ENCODE data around the gene FKBP7. TPM values are rescaled to one million over a fixed set of nuclear protein-coding genes. Genes with fewer than 3 reads are reported as not detected.
"Not testable (repeated sequence)": the region's sequence is repeated elsewhere in the genome, so short reads cannot be mapped to it uniquely, and the experiment has no call there.

The FKBP7 gene
- total RNA-seq, 1 donor from 2014 or later = 49.9 TPM

DNA sequence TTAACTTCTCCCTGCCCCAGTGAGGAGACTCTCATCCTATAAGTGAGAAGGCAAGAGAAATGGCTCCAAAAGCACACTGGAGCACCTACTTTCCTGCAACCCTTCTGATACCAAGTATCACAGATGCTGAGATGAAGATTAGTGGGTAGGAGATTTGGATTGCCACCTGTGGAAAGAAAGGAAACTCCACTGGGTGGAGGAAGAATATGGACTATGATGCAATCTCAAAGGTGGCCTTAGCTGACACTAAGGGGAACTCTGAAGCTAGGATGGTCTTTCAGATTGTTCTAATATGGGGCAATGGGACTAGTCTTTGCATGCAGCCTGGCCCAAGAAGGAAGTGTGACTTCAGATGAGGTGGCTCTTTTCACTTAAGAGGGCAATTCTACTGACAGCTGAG lies 49.1 kb downstream of the FKBP7 start:
- TF ChIP-seq, protein P1, sequence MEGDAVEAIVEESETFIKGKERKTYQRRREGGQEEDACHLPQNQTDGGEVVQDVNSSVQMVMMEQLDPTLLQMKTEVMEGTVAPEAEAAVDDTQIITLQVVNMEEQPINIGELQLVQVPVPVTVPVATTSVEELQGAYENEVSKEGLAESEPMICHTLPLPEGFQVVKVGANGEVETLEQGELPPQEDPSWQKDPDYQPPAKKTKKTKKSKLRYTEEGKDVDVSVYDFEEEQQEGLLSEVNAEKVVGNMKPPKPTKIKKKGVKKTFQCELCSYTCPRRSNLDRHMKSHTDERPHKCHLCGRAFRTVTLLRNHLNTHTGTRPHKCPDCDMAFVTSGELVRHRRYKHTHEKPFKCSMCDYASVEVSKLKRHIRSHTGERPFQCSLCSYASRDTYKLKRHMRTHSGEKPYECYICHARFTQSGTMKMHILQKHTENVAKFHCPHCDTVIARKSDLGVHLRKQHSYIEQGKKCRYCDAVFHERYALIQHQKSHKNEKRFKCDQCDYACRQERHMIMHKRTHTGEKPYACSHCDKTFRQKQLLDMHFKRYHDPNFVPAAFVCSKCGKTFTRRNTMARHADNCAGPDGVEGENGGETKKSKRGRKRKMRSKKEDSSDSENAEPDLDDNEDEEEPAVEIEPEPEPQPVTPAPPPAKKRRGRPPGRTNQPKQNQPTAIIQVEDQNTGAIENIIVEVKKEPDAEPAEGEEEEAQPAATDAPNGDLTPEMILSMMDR (IDR thresholded peaks at IDR 0.05) = no peak
- Mint-ChIP-seq H3K9me3 (ENCODE audit: unreplicated experiment) (peaks cover 16% of the 10 kb centered on the region), H3K4me3 (ENCODE audit: unreplicated experiment) (no peak overlapping the region), H3K27me3 (ENCODE audit: unreplicated experiment) (no peaks in the 10 kb centered on the region), H3K36me3 (ENCODE audit: unreplicated experiment) (peaks cover 54% of the 10 kb centered on the region), H3K4me1 (ENCODE audit: unreplicated experiment) (peaks cover 2% of the 10 kb centered on the region), H3K27ac (ENCODE audit: unreplicated experiment) (no peak overlapping the region)
- no peak for DNase-seq (ENCODE audit: extremely low spot score, unreplicated experiment)

DNA sequence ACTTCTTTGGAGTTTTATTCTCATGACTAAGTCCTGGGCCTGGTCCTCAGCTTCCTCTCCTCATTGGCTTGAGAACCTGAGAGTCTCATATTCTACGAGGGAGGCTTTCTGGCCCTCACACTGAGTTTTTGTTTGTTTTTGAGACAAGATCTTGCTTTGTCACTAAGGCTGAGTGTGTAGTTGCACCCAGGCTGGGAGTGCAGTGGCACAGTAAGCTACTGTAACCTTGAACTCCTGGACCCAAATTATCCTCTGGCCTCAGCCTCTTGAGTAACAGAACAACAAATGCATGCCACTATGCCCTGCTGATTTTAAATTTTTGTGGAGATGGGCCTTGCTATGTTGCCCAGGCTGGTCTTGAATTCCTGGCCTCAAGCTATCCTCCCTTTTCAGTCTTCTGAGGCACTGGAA lies 50.0 kb downstream of the FKBP7 start:
- H3K36me3 Mint-ChIP-seq (ENCODE audit: unreplicated experiment) = peaks cover 50% of the 10 kb centered on the region
- peaks cover 2% of the 10 kb centered on the region for H3K4me1 Mint-ChIP-seq (ENCODE audit: unreplicated experiment)
- no peak overlapping the region for H3K4me3 Mint-ChIP-seq (ENCODE audit: unreplicated experiment)
- no peak overlapping the region for H3K27ac Mint-ChIP-seq (ENCODE audit: unreplicated experiment)
- no peak for DNase-seq (ENCODE audit: extremely low spot score, unreplicated experiment)
- H3K9me3 Mint-ChIP-seq (ENCODE audit: unreplicated experiment) = peaks cover 16% of the 10 kb centered on the region
- TF ChIP-seq, protein P1 (IDR thresholded peaks at IDR 0.05) = no peak
- H3K27me3 Mint-ChIP-seq (ENCODE audit: unreplicated experiment) = no peaks in the 10 kb centered on the region

DNA sequence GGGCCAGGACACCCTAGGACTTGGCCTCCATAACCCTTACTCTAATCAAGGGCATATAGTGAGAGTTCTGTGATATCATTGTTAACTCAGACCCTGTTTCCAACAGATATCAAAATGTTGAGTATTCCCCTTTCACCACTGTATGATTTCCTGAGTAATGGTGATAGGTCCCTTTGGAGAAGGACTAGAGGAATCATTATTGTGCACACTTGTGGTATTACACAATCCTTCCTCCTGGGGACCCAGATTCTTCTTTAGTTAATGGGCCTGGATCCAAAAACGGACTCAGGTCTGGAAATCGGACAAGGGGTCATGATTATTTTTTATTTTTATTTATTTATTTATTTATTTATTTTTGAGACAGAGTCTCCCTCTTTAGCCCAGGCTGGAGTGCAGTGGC lies 50.9 kb downstream of the FKBP7 start:
- TF ChIP-seq, protein P1 (IDR thresholded peaks at IDR 0.05) = no peak
- H3K4me1 Mint-ChIP-seq (ENCODE audit: unreplicated experiment) = peaks cover 2% of the 10 kb centered on the region
- H3K27ac Mint-ChIP-seq (ENCODE audit: unreplicated experiment) = no peak overlapping the region
- H3K4me3 Mint-ChIP-seq (ENCODE audit: unreplicated experiment) = no peak overlapping the region
- peaks cover 45% of the 10 kb centered on the region for H3K36me3 Mint-ChIP-seq (ENCODE audit: unreplicated experiment)
- DNase-seq (ENCODE audit: extremely low spot score, unreplicated experiment) = no peak
- peaks cover 16% of the 10 kb centered on the region for H3K9me3 Mint-ChIP-seq (ENCODE audit: unreplicated experiment)
- H3K27me3 Mint-ChIP-seq (ENCODE audit: unreplicated experiment) = no peaks in the 10 kb centered on the region

GRCh38 chr2:178426388-178426787 lies 52.0 kb downstream of the FKBP7 start:
- Mint-ChIP-seq H3K4me3 (ENCODE audit: unreplicated experiment) (no peak overlapping the region), H3K27me3 (ENCODE audit: unreplicated experiment) (no peaks in the 10 kb centered on the region), H3K27ac (ENCODE audit: unreplicated experiment) (no peak overlapping the region), H3K9me3 (ENCODE audit: unreplicated experiment) (peaks cover 16% of the 10 kb centered on the region), H3K4me1 (ENCODE audit: unreplicated experiment) (peaks cover 2% of the 10 kb centered on the region), H3K36me3 (ENCODE audit: unreplicated experiment) (peaks cover 36% of the 10 kb centered on the region)
- TF ChIP-seq, protein P1 (IDR thresholded peaks at IDR 0.05) = no peak
- no peak for DNase-seq (ENCODE audit: extremely low spot score, unreplicated experiment)

- H3K27ac Mint-ChIP-seq (ENCODE audit: unreplicated experiment) = no peak overlapping the region
- H3K4me3 Mint-ChIP-seq (ENCODE audit: unreplicated experiment) = no peak overlapping the region
- H3K27me3 Mint-ChIP-seq (ENCODE audit: unreplicated experiment) = no peaks in the 10 kb centered on the region
- H3K36me3 Mint-ChIP-seq (ENCODE audit: unreplicated experiment) = peaks cover 30% of the 10 kb centered on the region
- H3K4me1 Mint-ChIP-seq (ENCODE audit: unreplicated experiment) = peaks cover 2% of the 10 kb centered on the region
- DNase-seq (ENCODE audit: extremely low spot score, unreplicated experiment) = no peak
- TF ChIP-seq, protein P1 (IDR thresholded peaks at IDR 0.05) = no peak
- H3K9me3 Mint-ChIP-seq (ENCODE audit: unreplicated experiment) = peaks cover 16% of the 10 kb centered on the region
Observed at GRCh38 chr2:178425255-178425827, 53.1 kb downstream of the FKBP7 start.

GRCh38 chr2:178423746-178424145 lies 54.7 kb downstream of the FKBP7 start:
- Mint-ChIP-seq H3K36me3 (ENCODE audit: unreplicated experiment) (peaks cover 23% of the 10 kb centered on the region), H3K9me3 (ENCODE audit: unreplicated experiment) (peaks cover 16% of the 10 kb centered on the region)
- H3K4me1 Mint-ChIP-seq (ENCODE audit: unreplicated experiment); H3K27ac Mint-ChIP-seq (ENCODE audit: unreplicated experiment); DNase-seq (ENCODE audit: extremely low spot score, unreplicated experiment); H3K4me3 Mint-ChIP-seq (ENCODE audit: unreplicated experiment); H3K27me3 Mint-ChIP-seq (ENCODE audit: unreplicated experiment): not testable (repeated sequence)

Measured in osteocyte (in vitro differentiated cells).